ENCODE data around the gene DCTN1. TPM values are rescaled to one million over a fixed set of nuclear protein-coding genes. Genes with fewer than 3 reads are reported as not detected.
A peak's percentile ranks its signal among the peaks of the same experiment; 100 is the strongest.

The DCTN1 gene
- total RNA-seq, 1 experiment from 2014 or later = 129 TPM

DNA sequence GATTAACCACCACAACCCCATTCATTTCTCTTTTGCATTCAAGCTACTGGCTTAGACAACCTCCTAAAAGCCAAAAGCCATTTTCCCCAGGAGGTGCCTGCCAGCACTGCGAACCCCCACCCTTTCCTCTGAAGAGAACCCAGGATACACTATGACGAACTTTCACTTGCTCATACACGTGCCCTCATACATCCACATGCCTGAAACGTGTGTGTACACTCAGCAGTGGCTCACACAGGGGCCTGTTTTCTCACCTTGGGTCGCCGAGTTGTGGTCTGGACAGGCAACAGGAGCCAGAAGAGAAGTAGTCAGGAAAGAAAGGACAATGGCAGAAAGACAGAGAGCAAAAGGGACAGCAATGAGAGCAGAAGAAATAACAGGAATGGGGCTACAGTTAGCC is 7.4 kb downstream of the DCTN1 start:
- TF ChIP-seq, protein P1, sequence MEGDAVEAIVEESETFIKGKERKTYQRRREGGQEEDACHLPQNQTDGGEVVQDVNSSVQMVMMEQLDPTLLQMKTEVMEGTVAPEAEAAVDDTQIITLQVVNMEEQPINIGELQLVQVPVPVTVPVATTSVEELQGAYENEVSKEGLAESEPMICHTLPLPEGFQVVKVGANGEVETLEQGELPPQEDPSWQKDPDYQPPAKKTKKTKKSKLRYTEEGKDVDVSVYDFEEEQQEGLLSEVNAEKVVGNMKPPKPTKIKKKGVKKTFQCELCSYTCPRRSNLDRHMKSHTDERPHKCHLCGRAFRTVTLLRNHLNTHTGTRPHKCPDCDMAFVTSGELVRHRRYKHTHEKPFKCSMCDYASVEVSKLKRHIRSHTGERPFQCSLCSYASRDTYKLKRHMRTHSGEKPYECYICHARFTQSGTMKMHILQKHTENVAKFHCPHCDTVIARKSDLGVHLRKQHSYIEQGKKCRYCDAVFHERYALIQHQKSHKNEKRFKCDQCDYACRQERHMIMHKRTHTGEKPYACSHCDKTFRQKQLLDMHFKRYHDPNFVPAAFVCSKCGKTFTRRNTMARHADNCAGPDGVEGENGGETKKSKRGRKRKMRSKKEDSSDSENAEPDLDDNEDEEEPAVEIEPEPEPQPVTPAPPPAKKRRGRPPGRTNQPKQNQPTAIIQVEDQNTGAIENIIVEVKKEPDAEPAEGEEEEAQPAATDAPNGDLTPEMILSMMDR (IDR thresholded peaks at IDR 0.05; ENCODE audit: unreplicated experiment) = no peak
- no peaks in the 10 kb centered on the region for H3K4me1 Mint-ChIP-seq (ENCODE audit: low read depth, unreplicated experiment)
- CTCF ChIA-PET = no interaction called here
- no peak overlapping the region for H3K4me3 Mint-ChIP-seq (ENCODE audit: low read depth, unreplicated experiment)
- intact Hi-C loops (cut with micrococcal nuclease; ENCODE audit: unreplicated experiment) = no loop called here
- peaks cover 10% of the 10 kb centered on the region for H3K36me3 Mint-ChIP-seq (ENCODE audit: insufficient read depth, unreplicated experiment)
- no peaks in the 10 kb centered on the region for H3K27me3 Mint-ChIP-seq (ENCODE audit: unreplicated experiment)
- BruUV-seq (replicated peaks) = no TSS peak
- DNase-seq = no peak
- no peak overlapping the region for H3K27ac Mint-ChIP-seq (ENCODE audit: unreplicated experiment)
- H3K9me3 Mint-ChIP-seq (ENCODE audit: low read depth, unreplicated experiment) = no peaks in the 10 kb centered on the region

- intact Hi-C loops (cut with micrococcal nuclease; ENCODE audit: unreplicated experiment) = no loop called here
- H3K27me3 Mint-ChIP-seq (ENCODE audit: unreplicated experiment) = no peaks in the 10 kb centered on the region
- CTCF ChIA-PET = interaction anchor here (0.6 kb wide), 1 partner anchor 31 kb away, joined by 4 read pairs; no protein-coding TSS in a partner anchor
- no peaks in the 10 kb centered on the region for H3K4me1 Mint-ChIP-seq (ENCODE audit: low read depth, unreplicated experiment)
- BruUV-seq (replicated peaks) = no TSS peak
- no peaks in the 10 kb centered on the region for H3K9me3 Mint-ChIP-seq (ENCODE audit: low read depth, unreplicated experiment)
- no peak overlapping the region for H3K4me3 Mint-ChIP-seq (ENCODE audit: low read depth, unreplicated experiment)
- TF ChIP-seq, protein P1 (IDR thresholded peaks at IDR 0.05; ENCODE audit: unreplicated experiment) = no peak
- no peak overlapping the region for H3K27ac Mint-ChIP-seq (ENCODE audit: unreplicated experiment)
- DNase-seq = no peak
- H3K36me3 Mint-ChIP-seq (ENCODE audit: insufficient read depth, unreplicated experiment) = peaks cover 10% of the 10 kb centered on the region
Measured at GRCh38 chr2:74371421-74371820, 8.7 kb downstream of the DCTN1 start.

DNA sequence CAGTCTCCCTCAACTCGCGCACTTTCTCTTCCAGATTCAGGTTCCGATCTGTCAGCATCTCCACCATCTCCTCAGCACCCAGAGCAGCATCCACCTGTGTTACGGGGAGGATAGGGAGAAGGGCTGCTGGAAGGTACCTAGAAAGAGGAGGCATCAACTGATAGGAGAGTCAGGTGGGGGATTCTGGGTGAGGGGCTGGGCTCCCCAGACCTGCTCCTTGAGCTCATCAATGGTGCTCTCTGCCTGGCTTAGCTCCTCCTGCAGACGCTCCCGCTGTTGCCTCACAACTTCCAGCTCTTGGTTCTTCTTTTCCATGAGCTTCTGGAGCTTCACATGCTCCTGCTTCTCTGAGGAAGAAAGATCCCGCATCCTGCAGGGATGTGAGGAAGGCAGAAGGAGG is 10.1 kb downstream of the DCTN1 start:
- H3K4me3 Mint-ChIP-seq (ENCODE audit: low read depth, unreplicated experiment) = no peak overlapping the region
- no peak overlapping the region for H3K27ac Mint-ChIP-seq (ENCODE audit: unreplicated experiment)
- no peaks in the 10 kb centered on the region for H3K9me3 Mint-ChIP-seq (ENCODE audit: low read depth, unreplicated experiment)
- intact Hi-C loops (cut with micrococcal nuclease; ENCODE audit: unreplicated experiment) = no loop called here
- no peaks in the 10 kb centered on the region for H3K4me1 Mint-ChIP-seq (ENCODE audit: low read depth, unreplicated experiment)
- no peaks in the 10 kb centered on the region for H3K27me3 Mint-ChIP-seq (ENCODE audit: unreplicated experiment)
- CTCF ChIA-PET = interaction anchor here (0.5 to 1.2 kb wide), 2 partner anchors 21 to 474 kb away, joined by 3 read pairs; no protein-coding TSS in a partner anchor
- TSS peak; percentile 83 for BruUV-seq (replicated peaks)
- H3K36me3 Mint-ChIP-seq (ENCODE audit: insufficient read depth, unreplicated experiment) = peaks cover 10% of the 10 kb centered on the region
- no peak for DNase-seq
- TF ChIP-seq, protein P1 (IDR thresholded peaks at IDR 0.05; ENCODE audit: unreplicated experiment) = no peak

DNA sequence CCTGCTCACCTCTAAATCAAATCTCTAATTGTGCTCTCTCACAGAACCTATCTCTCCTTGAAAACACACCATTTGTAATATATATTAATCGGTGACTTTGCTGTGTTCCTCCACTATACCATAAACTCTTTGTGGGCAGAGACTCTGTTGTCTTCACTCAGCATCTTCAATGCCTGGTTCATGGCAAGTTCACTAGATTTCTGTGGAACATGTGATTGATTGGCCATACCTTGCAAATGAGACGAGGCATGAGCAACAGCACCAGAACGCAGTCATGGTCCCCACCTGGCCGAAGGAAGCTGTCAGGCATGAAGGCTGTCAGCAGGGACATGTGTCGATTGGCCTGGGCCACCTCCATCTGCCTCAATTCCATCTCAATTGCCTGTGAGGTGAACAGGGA is 11.6 kb downstream of the DCTN1 start:
- H3K9me3 Mint-ChIP-seq (ENCODE audit: low read depth, unreplicated experiment) = no peaks in the 10 kb centered on the region
- no peak overlapping the region for H3K4me3 Mint-ChIP-seq (ENCODE audit: low read depth, unreplicated experiment)
- no TSS peak for BruUV-seq (replicated peaks)
- peaks cover 10% of the 10 kb centered on the region for H3K36me3 Mint-ChIP-seq (ENCODE audit: insufficient read depth, unreplicated experiment)
- H3K27ac Mint-ChIP-seq (ENCODE audit: unreplicated experiment) = no peak overlapping the region
- no peak for DNase-seq
- no peaks in the 10 kb centered on the region for H3K4me1 Mint-ChIP-seq (ENCODE audit: low read depth, unreplicated experiment)
- no peaks in the 10 kb centered on the region for H3K27me3 Mint-ChIP-seq (ENCODE audit: unreplicated experiment)
- CTCF ChIA-PET = no interaction called here
- TF ChIP-seq, protein P1 (IDR thresholded peaks at IDR 0.05; ENCODE audit: unreplicated experiment) = no peak
- intact Hi-C loops (cut with micrococcal nuclease; ENCODE audit: unreplicated experiment) = no loop called here

All from Calu3 (cell line).